ENCODE results near the gene REEP2.
"Not testable (repeated sequence)": the region's sequence is repeated elsewhere in the genome, so short reads cannot be mapped to it uniquely, and the experiment has no call there.

REEP2 gene

GRCh38 chr5:138467711-138468132 is 28.9 kb downstream of the REEP2 start:
- no peak for DNase-seq

GRCh38 chr5:138468133-138468965 is 29.5 kb downstream of the REEP2 start:
- no peak for DNase-seq

GRCh38 chr5:138468966-138469539 is 30.2 kb downstream of the REEP2 start:
- DNase-seq, result no peak

- no peak for DNase-seq
Measured at GRCh38 chr5:138469540-138470321, 30.9 kb downstream of the REEP2 start.

- DNase-seq, result no peak
Measured at GRCh38 chr5:138470322-138471051, 31.6 kb downstream of the REEP2 start.

- no peak for DNase-seq
Measured at GRCh38 chr5:138471052-138471361, 32.1 kb downstream of the REEP2 start.

GRCh38 chr5:138472353-138472752 is 33.5 kb downstream of the REEP2 start:
- no peak for DNase-seq

- DNase-seq, result not testable (repeated sequence)
Measured at GRCh38 chr5:138473151-138473550, 34.3 kb downstream of the REEP2 start.

- no peak for DNase-seq
Measured at GRCh38 chr5:138476918-138477317, 38.1 kb downstream of the REEP2 start.

GRCh38 chr5:138482638-138483037 is 43.8 kb downstream of the REEP2 start:
- no peak for DNase-seq

- DNase-seq, result no peak
Measured at GRCh38 chr5:138488481-138488945, 49.7 kb downstream of the REEP2 start.

- DNase-seq, result no peak
Measured at GRCh38 chr5:138489683-138490061, 50.8 kb downstream of the REEP2 start.

GRCh38 chr5:138490648-138491283 is 51.9 kb downstream of the REEP2 start:
- DNase-seq, result no peak

GRCh38 chr5:138491284-138491648 is 52.4 kb downstream of the REEP2 start:
- DNase-seq, result no peak

- DNase-seq, result peak; percentile 82
Measured at GRCh38 chr5:138491669-138492559, 53.1 kb downstream of the REEP2 start.

- DNase-seq, result no peak
Measured at GRCh38 chr5:138492560-138493045, 53.7 kb downstream of the REEP2 start.

- DNase-seq, result no peak
Measured at GRCh38 chr5:138495351-138495750, 56.5 kb downstream of the REEP2 start.

Data from stimulated activated naive CD4-positive, alpha-beta T cell treated with Interleukin-2 at 50 U/mL for 16 hours (primary cell).